Measurements from ENCODE around the gene NLGN1. TPM values are rescaled to one million over a fixed set of nuclear protein-coding genes. Genes with fewer than 3 reads are reported as not detected.

NLGN1 gene
- total RNA-seq, 1 donor from 2014 or later = 20.4 TPM

- DNase-seq (ENCODE audit: low read depth) = no peak
These were observed 877.8 kb downstream of the NLGN1 start for GRCh38 chr3:174275336-174275735.

GRCh38 chr3:174276826-174277225, 879.3 kb downstream of the NLGN1 start:
- DNase-seq (ENCODE audit: low read depth) = no peak

- no peak for DNase-seq (ENCODE audit: low read depth)
These were observed 880.5 kb downstream of the NLGN1 start for GRCh38 chr3:174278094-174278493.

GRCh38 chr3:174280186-174280585, 882.6 kb downstream of the NLGN1 start:
- DNase-seq (ENCODE audit: low read depth) = no peak

GRCh38 chr3:174285242-174285864, 887.8 kb downstream of the NLGN1 start:
- DNase-seq (ENCODE audit: low read depth) = no peak

GRCh38 chr3:174287705-174288104, 890.2 kb downstream of the NLGN1 start:
- no peak for DNase-seq (ENCODE audit: low read depth)

- DNase-seq (ENCODE audit: low read depth) = no peak
These were observed 897.1 kb downstream of the NLGN1 start for GRCh38 chr3:174294616-174295015.

GRCh38 chr3:174295306-174296092, 898.0 kb downstream of the NLGN1 start:
- DNase-seq (ENCODE audit: low read depth) = no peak

GRCh38 chr3:174302746-174303315, 905.3 kb downstream of the NLGN1 start:
- DNase-seq (ENCODE audit: low read depth) = no peak

GRCh38 chr3:174303907-174304560, 906.5 kb downstream of the NLGN1 start:
- DNase-seq (ENCODE audit: low read depth) = peak; percentile 12

- DNase-seq (ENCODE audit: low read depth) = no peak
These were observed 911.2 kb downstream of the NLGN1 start for GRCh38 chr3:174308736-174309135.

GRCh38 chr3:174310475-174310983, 913.0 kb downstream of the NLGN1 start:
- peak; percentile 4 for DNase-seq (ENCODE audit: low read depth)

GRCh38 chr3:174315225-174315624, 917.7 kb downstream of the NLGN1 start:
- DNase-seq (ENCODE audit: low read depth) = no peak

- no peak for DNase-seq (ENCODE audit: low read depth)
These were observed 919.5 kb downstream of the NLGN1 start for GRCh38 chr3:174317005-174317404.

GRCh38 chr3:174318181-174318580, 920.6 kb downstream of the NLGN1 start:
- no peak for DNase-seq (ENCODE audit: low read depth)

GRCh38 chr3:174321548-174321947, 924.0 kb downstream of the NLGN1 start:
- DNase-seq (ENCODE audit: low read depth) = no peak

- DNase-seq (ENCODE audit: low read depth) = no peak
These were observed 925.2 kb downstream of the NLGN1 start for GRCh38 chr3:174322789-174323188.

GRCh38 chr3:174325171-174325570, 927.6 kb downstream of the NLGN1 start:
- DNase-seq (ENCODE audit: low read depth) = no peak

- DNase-seq (ENCODE audit: low read depth) = peak; percentile 47
These were observed 928.5 kb downstream of the NLGN1 start for GRCh38 chr3:174325834-174326700.

- peak; percentile 13 for DNase-seq (ENCODE audit: low read depth)
These were observed 931.8 kb downstream of the NLGN1 start for GRCh38 chr3:174329321-174329720.

GRCh38 chr3:174330303-174330702, 932.8 kb downstream of the NLGN1 start:
- DNase-seq (ENCODE audit: low read depth) = peak; percentile 28
